ENCODE measurements around the gene UFC1.

Gene UFC1

GRCh38 chr1:161176468-161177111 is 22.8 kb downstream of the UFC1 start:
- peak overlapping the region; percentile 98 for H3K4me3 ChIP-seq (replicated peaks; ENCODE audit: low read depth, low read length)
- DNase-seq (ENCODE audit: low read depth), result no peak
- no peak for TF ChIP-seq CTCF (IDR thresholded peaks at IDR 0.05; ENCODE audit: low read length, missing control alignments)

DNA sequence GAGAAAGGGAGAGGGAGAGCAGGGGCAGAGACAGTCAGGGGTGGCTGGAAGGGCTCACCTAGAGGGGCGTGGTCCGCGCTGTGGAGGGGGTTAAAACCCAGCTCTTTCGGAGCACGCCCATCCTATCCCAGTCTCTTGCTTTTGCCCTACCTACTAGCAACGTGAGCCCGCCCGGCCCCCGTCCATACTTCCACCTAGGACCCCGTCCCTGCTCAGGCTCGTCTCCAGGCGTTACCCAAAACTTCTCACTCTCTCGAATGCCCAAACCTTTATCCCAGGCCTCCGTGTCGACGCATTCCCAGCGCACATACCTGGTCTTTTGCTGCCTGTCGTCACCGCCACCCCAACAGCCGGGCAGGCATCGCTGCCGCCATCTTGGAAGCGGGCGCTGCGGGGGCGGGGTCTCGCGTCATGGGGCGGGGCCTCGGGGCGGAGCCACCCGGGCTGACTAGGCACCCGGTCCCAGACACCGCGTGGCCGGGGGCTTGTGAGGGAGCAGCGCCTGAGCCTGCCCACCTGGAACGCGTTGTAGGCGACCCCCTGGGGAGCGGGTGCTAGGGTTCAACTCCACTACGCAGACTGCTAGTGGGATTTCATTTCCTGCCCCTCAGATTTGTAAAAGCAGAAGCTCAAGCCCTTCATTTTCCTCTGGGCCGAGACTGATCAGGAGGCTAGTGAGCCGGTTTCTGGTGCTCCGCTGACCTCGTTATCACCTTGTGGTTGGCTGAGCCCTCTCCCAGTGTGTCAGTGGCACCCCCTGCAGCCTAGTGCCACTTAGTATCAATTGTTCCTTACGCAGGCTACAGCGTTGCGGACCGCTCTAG is 23.5 kb downstream of the UFC1 start, which contains the start of gene B4GALT3:
Gene B4GALT3 (minus strand): TSS at position 396 of the 824 bp plus-strand sequence. CDS start 1,447 bp downstream, outside the sequence.
- peak within 1 kb of the TSS; percentile 98 for H3K4me3 ChIP-seq (replicated peaks; ENCODE audit: low read depth, low read length)
- peak; percentile 74 for DNase-seq (ENCODE audit: low read depth)
- no peak for TF ChIP-seq CTCF (IDR thresholded peaks at IDR 0.05; ENCODE audit: low read length, missing control alignments)

DNA sequence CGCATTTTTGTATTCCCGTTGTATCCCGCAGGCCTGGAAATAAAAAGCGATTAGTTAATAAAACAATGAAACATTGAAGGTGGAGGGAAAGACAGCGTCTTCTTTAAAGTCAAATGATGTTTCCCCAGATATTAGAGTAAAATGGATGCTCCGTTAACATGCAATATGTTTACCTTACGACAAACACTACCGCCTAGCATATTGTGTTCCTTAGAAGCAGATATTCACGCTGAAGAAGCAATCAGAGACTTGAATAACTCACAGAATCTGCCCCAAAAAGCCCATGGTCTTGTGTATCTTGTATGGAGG is 24.1 kb downstream of the UFC1 start:
- no peak for DNase-seq (ENCODE audit: low read depth)
- TF ChIP-seq CTCF (IDR thresholded peaks at IDR 0.05; ENCODE audit: low read length, missing control alignments), result no peak
- peak overlapping the region; percentile 98 for H3K4me3 ChIP-seq (replicated peaks; ENCODE audit: low read depth, low read length)

DNA sequence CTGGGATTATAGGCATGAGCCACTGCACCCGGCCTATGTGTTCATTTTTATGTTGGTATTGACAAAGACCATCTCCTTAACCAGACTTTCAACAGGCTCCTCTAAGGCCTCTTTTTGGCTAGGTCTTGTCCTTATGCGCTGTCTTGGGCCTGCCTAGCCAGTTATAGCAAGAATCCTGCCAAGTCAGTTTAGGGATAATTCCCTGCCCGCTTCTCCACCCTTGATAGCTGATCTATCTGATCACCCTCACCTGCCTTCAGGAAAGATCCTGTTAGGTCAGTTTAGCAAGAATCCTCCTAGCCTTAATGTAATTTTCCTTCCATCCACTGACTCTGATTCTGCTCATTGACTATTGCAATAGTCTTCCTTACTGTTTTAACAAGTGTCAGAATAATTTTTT is 25.9 kb downstream of the UFC1 start:
- H3K4me3 ChIP-seq (replicated peaks; ENCODE audit: low read depth, low read length), result no peak overlapping the region
- no peak for TF ChIP-seq CTCF (IDR thresholded peaks at IDR 0.05; ENCODE audit: low read length, missing control alignments)
- DNase-seq (ENCODE audit: low read depth), result no peak

DNA sequence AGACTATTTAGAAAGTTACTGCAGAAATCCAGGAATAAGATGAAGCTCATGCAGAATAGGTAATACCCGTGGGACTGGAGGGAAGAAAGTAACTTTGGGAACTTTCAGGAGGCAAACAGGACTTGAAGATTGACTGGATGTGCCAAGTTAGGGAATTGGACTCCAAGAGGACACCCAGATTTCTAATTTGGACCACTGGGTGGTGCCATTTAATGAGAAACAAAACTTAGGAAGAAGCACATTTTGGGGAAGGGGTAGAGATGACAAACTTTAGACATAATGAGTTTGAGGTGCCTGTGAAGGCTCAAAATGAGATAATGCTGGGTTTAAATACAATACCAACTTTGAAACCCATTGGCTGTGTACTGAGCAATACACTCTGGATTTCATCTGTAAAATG is 26.9 kb downstream of the UFC1 start:
- no peak overlapping the region for H3K4me3 ChIP-seq (replicated peaks; ENCODE audit: low read depth, low read length)
- TF ChIP-seq CTCF (IDR thresholded peaks at IDR 0.05; ENCODE audit: low read length, missing control alignments), result peak; percentile 47
- DNase-seq (ENCODE audit: low read depth), result peak; percentile 50

DNA sequence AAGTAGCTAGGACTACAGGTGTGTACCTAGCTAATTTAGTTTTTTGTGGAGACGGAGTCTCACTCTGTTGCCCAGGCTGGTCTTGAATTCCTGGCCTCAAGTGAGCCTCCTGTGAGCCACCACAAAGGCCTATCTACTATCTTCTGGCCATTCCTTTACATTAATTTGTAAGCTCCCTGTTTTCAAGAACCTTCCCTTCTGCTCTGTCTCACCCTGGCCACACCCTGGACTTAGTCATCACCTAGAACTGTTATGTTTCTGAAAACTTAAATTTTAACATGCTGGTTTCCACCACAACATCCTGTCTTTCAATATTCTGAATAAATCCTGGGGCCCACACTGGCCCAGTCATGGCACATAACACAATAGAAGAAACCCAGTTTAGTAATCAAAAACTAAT is 28.4 kb downstream of the UFC1 start:
- no peak for DNase-seq (ENCODE audit: low read depth)
- H3K4me3 ChIP-seq (replicated peaks; ENCODE audit: low read depth, low read length), result no peak overlapping the region
- TF ChIP-seq CTCF (IDR thresholded peaks at IDR 0.05; ENCODE audit: low read length, missing control alignments), result no peak

Data from fibroblast of pulmonary artery (primary cell).